HG03520 (cell line): ENCODE measurements around the gene GABRB2.
"Not testable (repeated sequence)": the region's sequence is repeated elsewhere in the genome, so short reads cannot be mapped to it uniquely, and the experiment has no call there.

Source experiments
- ATAC-seq: cut with Tn5 transposase; IDR thresholded peaks from one replicate; pipeline ENCODE4 v1.9.1; 2021; ENCODE audit warnings: mild to moderate bottlenecking, moderate library complexity; ENCODE audit not compliant: unreplicated experiment

The GABRB2 gene

GRCh38 chr5:161258438-161258837 lies 288.1 kb downstream of the GABRB2 start:
- ATAC-seq, result no peak

DNA sequence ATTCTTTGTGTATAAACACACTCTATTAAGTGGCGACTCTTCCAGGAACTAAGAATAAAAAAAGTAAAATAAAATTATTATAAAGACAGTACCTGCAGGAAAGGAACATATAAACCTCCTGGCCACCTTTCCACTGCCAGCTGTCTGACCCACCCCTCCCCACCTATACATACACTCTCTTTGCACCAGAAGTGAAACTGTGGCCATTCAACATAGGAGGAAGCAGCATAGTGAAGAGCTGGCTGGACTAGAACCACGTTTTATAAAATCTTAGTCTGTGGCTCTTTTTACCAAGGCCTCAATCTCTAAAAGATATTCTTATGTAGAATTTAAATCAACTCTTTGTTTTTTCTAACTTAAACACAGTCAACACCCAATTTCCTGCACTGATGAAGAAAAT lies 289.6 kb downstream of the GABRB2 start:
- no peak for ATAC-seq

DNA sequence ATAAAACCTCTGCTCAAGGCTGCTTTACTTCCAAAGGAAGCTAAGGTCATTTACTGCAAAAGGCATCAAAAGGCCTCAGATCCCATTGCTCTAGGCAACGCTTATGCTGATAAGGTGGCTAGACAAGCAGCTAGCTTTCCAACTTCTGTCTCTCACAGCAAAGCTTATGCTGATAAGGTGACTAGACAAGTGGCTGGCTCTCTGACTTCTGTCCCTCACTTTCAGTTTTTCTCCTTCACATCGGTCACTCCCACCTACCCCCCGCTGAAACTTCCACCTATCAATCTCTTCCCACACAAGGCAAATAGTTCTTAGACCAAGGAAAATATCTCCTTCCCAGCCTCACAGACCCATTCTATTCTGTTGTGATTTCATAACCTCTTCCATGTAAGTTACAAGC lies 293.6 kb downstream of the GABRB2 start:
- not testable (repeated sequence) for ATAC-seq

DNA sequence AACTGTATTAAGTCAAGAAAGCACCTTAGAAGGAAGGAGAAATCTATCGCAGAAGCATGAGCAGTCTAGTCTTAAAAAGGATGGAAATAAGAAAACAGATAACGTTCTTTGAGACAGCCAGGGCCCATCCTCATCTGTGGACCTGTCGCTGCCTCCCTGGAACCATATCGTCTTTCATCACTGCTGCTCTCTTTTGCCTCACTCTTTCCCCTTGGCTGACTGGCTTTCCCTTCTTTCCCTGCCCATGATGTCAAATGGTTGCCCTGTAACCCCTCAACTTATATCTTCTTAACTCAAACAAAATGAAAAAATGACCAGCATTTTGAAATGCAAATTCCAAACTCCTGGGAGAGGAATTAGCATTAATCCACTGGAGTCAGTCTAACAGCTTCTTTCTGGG lies 299.8 kb downstream of the GABRB2 start:
- ATAC-seq, result no peak

DNA sequence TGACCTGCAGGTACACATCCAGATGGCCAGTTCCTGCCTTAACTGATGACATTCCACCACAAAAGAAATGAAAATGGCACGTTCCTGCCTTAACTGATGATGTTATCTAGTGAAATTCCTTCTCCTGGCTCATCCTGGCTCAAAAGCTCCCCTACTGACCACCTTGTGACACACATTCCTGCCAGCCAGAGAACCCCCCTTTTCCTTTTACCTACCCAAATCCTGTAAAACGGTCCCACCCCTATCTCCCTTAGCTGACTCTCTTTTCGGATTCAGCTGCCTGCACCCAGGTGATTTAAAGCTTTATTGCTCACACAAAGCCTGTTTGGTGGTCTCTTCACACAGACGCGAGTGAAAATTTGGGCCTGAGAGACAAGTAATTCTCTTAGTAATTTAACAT lies 300.7 kb downstream of the GABRB2 start:
- not testable (repeated sequence) for ATAC-seq
